HG03196 (cell line): ENCODE measurements around the gene E2F8.

Experiments used
- ATAC-seq: cut with Tn5 transposase; IDR thresholded peaks from one replicate; pipeline ENCODE4 v1.9.1; 2021; ENCODE audit not compliant: unreplicated experiment

E2F8 gene

DNA sequence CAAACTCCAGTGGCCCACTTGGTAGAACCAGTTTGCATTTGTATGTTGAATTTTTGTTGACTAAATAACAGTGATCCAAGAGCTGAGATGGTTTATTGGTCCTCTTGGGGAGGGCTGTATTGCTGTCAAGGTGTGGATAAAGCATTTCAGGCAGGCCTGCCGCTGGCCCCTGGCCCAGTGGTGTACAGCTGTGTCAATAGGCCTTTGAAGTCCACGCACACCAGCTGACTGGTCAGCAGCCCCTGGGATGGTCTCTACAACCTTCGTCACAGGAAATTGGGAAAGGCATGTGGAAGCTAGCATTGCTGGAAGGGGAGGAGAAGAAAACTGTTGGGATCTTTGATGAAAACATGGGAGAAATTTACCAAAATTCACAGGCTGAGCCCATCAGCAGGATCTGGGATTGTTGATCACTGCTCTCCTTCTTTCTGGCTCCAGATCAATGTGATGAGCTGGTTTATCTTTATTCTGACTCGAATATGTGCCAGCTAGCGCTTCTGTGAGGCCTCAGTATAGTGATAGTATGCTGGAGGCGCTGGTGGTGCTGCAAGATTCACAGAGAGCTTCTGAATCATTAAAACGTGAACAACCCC is 12.5 kb upstream of the E2F8 start:
- ATAC-seq = no peak

- ATAC-seq = no peak
Observed at GRCh38 chr11:19252394-19253152, 11.8 kb upstream of the E2F8 start.

DNA sequence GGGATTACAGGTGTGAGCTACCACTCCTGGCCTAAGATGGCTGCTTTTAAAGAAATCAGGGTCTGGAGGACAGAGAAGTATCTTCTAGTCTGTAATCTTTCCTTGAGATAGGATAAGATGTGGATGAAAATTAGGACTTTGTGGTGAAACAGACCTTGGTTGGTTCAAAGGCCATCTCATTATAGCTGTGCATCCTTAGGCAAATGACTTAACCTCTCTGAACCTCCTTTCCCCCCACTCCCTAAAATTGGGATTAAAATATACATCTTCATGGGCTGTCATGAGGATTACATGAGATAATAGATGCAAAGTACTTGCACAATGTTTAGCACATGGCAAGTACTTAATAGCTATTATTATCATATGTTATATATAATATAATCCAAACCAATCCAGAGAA is 10.8 kb upstream of the E2F8 start:
- no peak for ATAC-seq

GRCh38 chr11:19246816-19247215 is 6.1 kb upstream of the E2F8 start:
- no peak for ATAC-seq

GRCh38 chr11:19245351-19245750 is 4.6 kb upstream of the E2F8 start:
- no peak for ATAC-seq

- ATAC-seq = no peak
Observed at GRCh38 chr11:19244621-19245020, 3.9 kb upstream of the E2F8 start.

DNA sequence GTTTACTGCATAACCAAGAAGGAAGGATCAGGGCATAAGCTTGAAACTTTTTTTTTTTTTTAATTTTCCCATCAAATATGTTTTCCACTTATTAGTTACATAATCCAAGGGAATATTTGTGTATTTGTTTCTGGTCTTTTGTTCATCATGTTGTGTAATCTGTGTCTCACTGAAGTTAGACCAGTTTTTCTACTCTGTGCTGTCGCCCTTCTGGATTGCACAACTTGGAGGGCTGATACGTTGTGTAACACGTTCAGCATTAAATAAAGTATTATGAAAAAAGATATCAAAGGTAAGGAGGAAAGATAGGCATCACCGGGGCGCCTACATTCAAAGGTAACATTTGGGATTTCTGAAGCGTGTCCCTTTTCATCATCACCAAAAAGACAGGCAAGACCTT is 3.3 kb upstream of the E2F8 start:
- ATAC-seq = no peak

DNA sequence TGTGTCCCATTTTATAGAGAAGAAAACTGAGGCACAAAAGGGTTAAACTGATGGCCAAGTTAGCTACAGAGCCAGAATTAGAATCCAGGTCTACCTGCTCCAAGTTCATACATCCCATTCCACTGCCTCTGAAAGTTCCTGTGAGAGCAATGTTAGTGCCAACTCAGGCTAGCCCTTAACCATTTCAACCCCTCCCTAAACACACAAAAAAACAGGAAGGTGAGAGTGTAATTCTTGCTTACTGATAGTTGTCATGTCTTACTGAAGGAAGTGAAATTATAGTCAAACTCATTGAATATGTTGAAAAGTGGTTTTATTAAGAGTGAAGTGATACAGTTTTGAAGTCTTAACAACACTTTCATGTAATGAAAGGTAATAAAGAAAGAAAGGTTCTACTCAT is 2.9 kb upstream of the E2F8 start:
- no peak for ATAC-seq

- no peak for ATAC-seq
Observed at GRCh38 chr11:19243143-19243542, 2.4 kb upstream of the E2F8 start.

GRCh38 chr11:19242179-19242932 is 1.6 kb upstream of the E2F8 start:
- ATAC-seq = no peak

- ATAC-seq = peak; percentile 35
Observed at GRCh38 chr11:19241260-19242178, 774 bp upstream of the E2F8 start.

DNA sequence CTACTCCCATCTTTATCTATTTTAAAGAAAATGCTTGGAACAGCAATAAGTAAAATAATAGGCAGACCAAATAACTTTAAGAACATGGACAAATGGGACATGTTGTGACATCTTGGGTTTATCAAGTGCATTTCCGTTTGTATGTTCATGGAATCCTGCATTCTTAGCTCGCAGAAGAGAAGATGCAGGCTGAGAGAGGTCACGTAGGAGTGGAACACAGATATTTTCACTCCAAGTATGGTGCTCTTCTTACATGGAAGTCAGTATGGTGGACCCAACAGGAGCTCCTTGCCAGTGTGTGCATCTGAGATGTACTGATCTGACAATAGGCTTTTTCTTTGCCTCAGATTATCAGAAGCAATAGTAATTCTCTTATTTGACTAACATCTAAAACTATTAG is 1.7 kb downstream of the E2F8 start:
- no peak for ATAC-seq

- ATAC-seq = no peak
Observed at GRCh38 chr11:19237813-19238212, 2.9 kb downstream of the E2F8 start.

GRCh38 chr11:19237381-19237780 is 3.4 kb downstream of the E2F8 start:
- no peak for ATAC-seq

DNA sequence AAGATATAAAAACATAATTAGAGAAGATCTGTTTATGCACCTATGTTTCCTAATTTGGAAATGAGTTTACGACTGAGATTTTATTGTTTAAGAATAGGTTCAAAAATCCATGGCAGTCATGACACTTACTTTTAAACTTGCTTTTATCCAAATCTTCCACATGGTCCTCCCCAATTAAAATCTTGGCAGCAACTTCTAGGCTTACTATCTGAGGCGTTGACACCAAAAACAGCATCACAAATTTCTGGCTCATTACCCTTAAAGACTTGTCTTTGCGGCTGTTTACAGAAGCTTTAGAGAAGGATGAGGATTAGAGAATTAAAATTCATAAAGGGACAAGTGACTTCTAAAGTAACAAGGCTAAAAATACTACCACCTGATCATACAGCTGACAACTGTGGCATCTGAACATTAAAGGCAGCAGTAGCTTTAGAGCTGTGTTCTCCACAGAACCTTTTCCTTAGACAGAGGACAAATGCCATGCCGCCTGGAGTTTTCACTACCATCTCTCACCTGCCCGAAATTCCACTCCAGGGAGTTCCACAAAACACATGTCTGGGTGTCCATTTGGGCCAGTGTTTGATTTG is 6.4 kb downstream of the E2F8 start:
- ATAC-seq = no peak

DNA sequence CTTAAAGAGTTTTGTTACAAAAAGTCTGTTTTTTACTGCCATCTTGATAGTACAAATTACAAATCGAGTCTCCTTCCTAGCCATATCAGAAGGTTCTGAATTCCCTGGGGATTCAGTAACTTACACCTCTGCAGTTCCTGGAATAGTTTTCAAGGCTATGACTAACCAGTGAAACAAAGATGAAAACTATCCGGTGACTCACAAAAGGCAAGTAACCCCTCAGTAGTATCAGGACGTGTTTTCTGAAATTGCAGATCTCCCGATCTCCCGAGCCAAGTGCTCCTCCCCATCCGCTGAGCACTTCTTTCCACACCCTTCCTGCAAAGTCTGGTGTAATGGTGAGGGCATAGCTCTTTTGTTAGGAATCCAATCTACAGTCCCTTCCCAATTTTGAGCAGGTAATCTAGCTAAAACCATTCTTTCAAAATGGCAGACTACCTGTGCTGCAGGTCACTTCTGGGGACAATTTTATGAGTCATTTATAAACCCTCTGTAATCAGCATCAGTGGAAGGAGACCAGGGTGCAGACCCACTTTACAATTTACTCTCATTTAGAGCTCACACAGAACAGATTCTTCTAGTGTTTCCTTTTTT is 7.7 kb downstream of the E2F8 start:
- ATAC-seq = no peak

DNA sequence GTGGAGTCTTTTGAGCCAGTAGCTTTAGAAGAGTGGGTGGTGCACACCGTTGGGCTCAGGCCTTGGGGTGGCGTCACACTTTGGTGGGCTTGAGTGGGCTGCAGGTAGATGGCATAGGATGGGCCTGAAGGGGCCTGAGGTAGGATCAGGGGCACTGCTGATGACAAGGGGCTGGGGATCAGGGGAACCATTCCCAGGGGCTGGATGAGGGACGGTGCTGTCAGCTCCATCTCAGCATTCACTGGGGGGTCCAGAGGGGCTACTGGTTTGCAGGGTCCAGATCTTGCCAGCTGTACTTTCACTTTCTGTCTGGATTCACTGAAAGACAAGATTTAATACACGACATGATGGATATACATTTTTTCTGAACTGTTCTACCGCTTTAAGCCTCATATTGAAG is 11.1 kb downstream of the E2F8 start:
- no peak for ATAC-seq

- no peak for ATAC-seq
Observed at GRCh38 chr11:19228968-19229367, 11.8 kb downstream of the E2F8 start.

GRCh38 chr11:19226378-19227195 is 14.2 kb downstream of the E2F8 start:
- no peak for ATAC-seq

DNA sequence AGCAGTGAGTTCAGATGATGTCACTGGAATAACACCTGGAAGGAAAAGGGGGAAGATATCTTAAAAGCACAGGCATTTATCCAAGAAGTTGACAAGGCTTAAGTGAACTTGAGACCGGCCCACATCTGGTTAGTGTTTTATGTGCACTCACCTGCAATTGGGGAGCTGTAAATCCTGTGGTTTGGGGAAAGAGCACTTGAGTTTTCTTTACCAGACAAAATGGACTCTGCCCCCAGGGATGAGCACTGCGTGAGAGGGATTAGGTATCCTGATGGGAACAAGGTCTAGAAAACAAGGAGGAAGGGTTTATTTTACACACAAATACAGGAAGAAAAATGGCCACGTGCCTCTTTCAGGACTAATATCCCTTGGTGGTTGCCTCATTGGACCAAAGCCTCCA is 15.2 kb downstream of the E2F8 start:
- ATAC-seq = no peak
